Measurements from ENCODE around the gene HOXA4.

GRCh38 chr7:27094304-27095049 lies 36.1 kb downstream of the HOXA4 start:
- TF ChIP-seq CTCF (IDR thresholded peaks at IDR 0.05) (no peak), POLR2A (IDR thresholded peaks at IDR 0.05) (no peak)
